ENCODE data around the gene DSCAM.

DSCAM gene

GRCh38 chr21:40143822-40144525, 703.0 kb downstream of the DSCAM start:
- TF ChIP-seq TAF1 (IDR thresholded peaks at IDR 0.05; ENCODE audit: borderline replicate concordance, insufficient read depth, low read length) (no peak), SIN3A (IDR thresholded peaks at IDR 0.05; ENCODE audit: borderline replicate concordance, insufficient read depth, low read length) (no peak), FOXP2 (optimal IDR thresholded peaks at IDR 0.05; ENCODE audit: borderline replicate concordance, extremely low read depth, extremely low read length, insufficient read depth) (no peak), POLR2AphosphoS5 (IDR thresholded peaks at IDR 0.05; ENCODE audit: low read depth, low read length) (no peak), REST (IDR thresholded peaks at IDR 0.05; ENCODE audit: insufficient read depth in 1 of 2, low read depth in 2 of 2, low read length in 2 of 2) (no peak)

GRCh38 chr21:40141621-40142020, 705.3 kb downstream of the DSCAM start:
- TF ChIP-seq SIN3A (IDR thresholded peaks at IDR 0.05; ENCODE audit: borderline replicate concordance, insufficient read depth, low read length) (no peak), REST (IDR thresholded peaks at IDR 0.05; ENCODE audit: insufficient read depth in 1 of 2, low read depth in 2 of 2, low read length in 2 of 2) (no peak), POLR2AphosphoS5 (IDR thresholded peaks at IDR 0.05; ENCODE audit: low read depth, low read length) (no peak), FOXP2 (optimal IDR thresholded peaks at IDR 0.05; ENCODE audit: borderline replicate concordance, extremely low read depth, extremely low read length, insufficient read depth) (no peak), TAF1 (IDR thresholded peaks at IDR 0.05; ENCODE audit: borderline replicate concordance, insufficient read depth, low read length) (no peak)

GRCh38 chr21:40140675-40141074, 706.3 kb downstream of the DSCAM start:
- TF ChIP-seq REST (IDR thresholded peaks at IDR 0.05; ENCODE audit: insufficient read depth in 1 of 2, low read depth in 2 of 2, low read length in 2 of 2) (no peak), TAF1 (IDR thresholded peaks at IDR 0.05; ENCODE audit: borderline replicate concordance, insufficient read depth, low read length) (no peak), FOXP2 (optimal IDR thresholded peaks at IDR 0.05; ENCODE audit: borderline replicate concordance, extremely low read depth, extremely low read length, insufficient read depth) (no peak), SIN3A (IDR thresholded peaks at IDR 0.05; ENCODE audit: borderline replicate concordance, insufficient read depth, low read length) (no peak), POLR2AphosphoS5 (IDR thresholded peaks at IDR 0.05; ENCODE audit: low read depth, low read length) (no peak)

- TF ChIP-seq POLR2AphosphoS5 (IDR thresholded peaks at IDR 0.05; ENCODE audit: low read depth, low read length) (no peak), REST (IDR thresholded peaks at IDR 0.05; ENCODE audit: insufficient read depth in 1 of 2, low read depth in 2 of 2, low read length in 2 of 2) (no peak), TAF1 (IDR thresholded peaks at IDR 0.05; ENCODE audit: borderline replicate concordance, insufficient read depth, low read length) (no peak), SIN3A (IDR thresholded peaks at IDR 0.05; ENCODE audit: borderline replicate concordance, insufficient read depth, low read length) (no peak), FOXP2 (optimal IDR thresholded peaks at IDR 0.05; ENCODE audit: borderline replicate concordance, extremely low read depth, extremely low read length, insufficient read depth) (no peak)
Measured at GRCh38 chr21:40139636-40140035, 707.3 kb downstream of the DSCAM start.

Data from PFSK-1 (cell line).